K562 (cell line): ENCODE measurements around the gene DPY30. TPM values are rescaled to one million over a fixed set of nuclear protein-coding genes. Genes with fewer than 3 reads are reported as not detected.

Experiments used
- CBFA2T2 ChIP-seq: fragments of 450-650 bp; conservative IDR thresholded peaks from 2 replicates; pipeline ENCODE4 v1.6.1; 2017; ENCODE audit warnings: mild to moderate bottlenecking
- KLF10 ChIP-seq: fragments of 250-450 bp; sonication (Bioruptor Pico); IDR thresholded peaks from 2 replicates; pipeline ENCODE4 v1.6.1; 2021; ENCODE audit warnings: matching md5 sums
- LCOR ChIP-seq: sonication (generic); formaldehyde crosslinking; IDR thresholded peaks from 2 replicates; pipeline ENCODE4 v1.8.0; 2022; ENCODE audit warnings: mild to moderate bottlenecking, missing genetic modification reagents
- MYC ChIP-seq, 2 experiments: fragments of 250-450 bp in 1 of 2; sonication (Bioruptor Pico) in 1 of 2; IDR thresholded peaks; 2 replicates each; pipeline versions ENCODE4 v1.5.1 to v1.6.1; 2012 to 2021; ENCODE audit warnings: low read depth in 2 of 2, borderline replicate concordance in 1 of 2, improper control_type of control experiment in 1 of 2, low read length in 1 of 2, mild to moderate bottlenecking in 1 of 2, moderate library complexity in 1 of 2
- PYGO2 ChIP-seq: fragments of 450-650 bp; IDR thresholded peaks from 2 replicates; pipeline ENCODE4 v1.6.1; 2016; ENCODE audit warnings: mild to moderate bottlenecking, missing genetic modification characterization, moderate library complexity, missing compliant biosample characterization
- RNF2 ChIP-seq: sonication (generic); IDR thresholded peaks from 2 replicates; pipeline ENCODE4 v1.6.1; 2016
- SLC30A9 ChIP-seq: fragments of 250-450 bp; sonication (Bioruptor Pico); IDR thresholded peaks from 2 replicates; pipeline ENCODE4 v1.8.0; 2022; ENCODE audit warnings: mild to moderate bottlenecking, moderate library complexity
- SRSF9 ChIP-seq: fragments of 200-400 bp; formaldehyde crosslinking; IDR thresholded peaks from 2 replicates; pipeline ENCODE4 v1.6.1; 2017; ENCODE audit warnings: low read depth, low read length, borderline replicate concordance
- TAF1 ChIP-seq: IDR thresholded peaks from 2 replicates; pipeline ENCODE4 v1.6.1; 2011; ENCODE audit warnings: mild to moderate bottlenecking, low read length, moderate library complexity; ENCODE audit not compliant: insufficient read depth, control insufficient read depth, severe bottlenecking; ENCODE audit errors: extremely low read depth
- TCFL5 ChIP-seq: fragments of 250-450 bp; sonication (Bioruptor Pico); conservative IDR thresholded peaks from 2 replicates; pipeline ENCODE4 v1.6.1; 2021; ENCODE audit warnings: mild to moderate bottlenecking, moderate library complexity, matching md5 sums
- ZNF175 ChIP-seq: fragments of 200-800 bp; sonication (Bioruptor generic); IDR thresholded peaks from 2 replicates; pipeline ENCODE4 v1.6.1; 2016; ENCODE audit warnings: low read depth, mild to moderate bottlenecking, missing genetic modification characterization, missing compliant biosample characterization
- ZNF212 ChIP-seq: fragments of 450-650 bp; formaldehyde crosslinking; IDR thresholded peaks from 2 replicates; pipeline ENCODE4 v1.4.0; 2020; ENCODE audit warnings: mild to moderate bottlenecking
- ZNF224 ChIP-seq: sonication (generic); formaldehyde crosslinking; IDR thresholded peaks from 2 replicates; pipeline ENCODE4 v1.8.0; 2022; ENCODE audit warnings: mild to moderate bottlenecking, missing genetic modification reagents
- ZNF232 ChIP-seq: sonication (generic); formaldehyde crosslinking; IDR thresholded peaks from 2 replicates; pipeline ENCODE4 v1.8.0; 2022; ENCODE audit warnings: mild to moderate bottlenecking, missing genetic modification reagents
- ZNF408 ChIP-seq: fragments of 250-450 bp; sonication (Bioruptor Pico); IDR thresholded peaks from 2 replicates; pipeline ENCODE4 v1.4.0; 2020; ENCODE audit warnings: low read depth, mild to moderate bottlenecking, moderate library complexity
- ZNF584 ChIP-seq: fragments of 200-800 bp; sonication (Bioruptor generic); IDR thresholded peaks from 2 replicates; pipeline ENCODE4 v1.6.1; 2016; ENCODE audit warnings: low read depth, mild to moderate bottlenecking, missing genetic modification characterization, missing compliant biosample characterization
- polyA plus RNA-seq, 8 experiments: library from polyadenylated mRNA; depleted of rRNA in 4 of 8; stranded (reverse) in 5 of 8; unstranded in 3 of 8; fragments of >200 nt; fragmentation: Nextera tagmentation in 2 of 8; fragmentation: Illumina TruSeq in 1 of 8; extraction: Ambion mirVana in 2 of 8; extraction: Trizol in 1 of 8; gene quantifications; 2 replicates each; pipeline versions ENCODE4 v1.2.1 to v1.2.3, GENCODE V29; 2011 to 2014; ENCODE audit warnings: inconsistent platforms in 1 of 8, missing spikeins in 1 of 8
- total RNA-seq, 7 experiments: library from RNA; depleted of rRNA in 6 of 7; stranded (reverse); fragments of >200 nt in 6 of 7; fragmentation: Illumina TruSeq in 2 of 7; extraction: Trizol in 2 of 7; gene quantifications; 2 replicates each; pipeline versions ENCODE4 v1.2.1 to v1.2.3, GENCODE V29; 2011 to 2021; ENCODE audit warnings: low replicate concordance in 1 of 7
- TF ChIP-seq, protein P1 (sequence below): fragments of 250-450 bp; sonication (Bioruptor Pico); IDR thresholded peaks from 2 replicates; pipeline ENCODE4 v1.4.0; 2020; ENCODE audit warnings: borderline replicate concordance
- TF ChIP-seq, protein P2 (sequence below): sonication (generic); formaldehyde crosslinking; IDR thresholded peaks from 2 replicates; pipeline ENCODE4 v1.8.0; 2022; ENCODE audit warnings: missing genetic modification reagents, mild to moderate bottlenecking, moderate library complexity, borderline replicate concordance
- TF ChIP-seq, protein P3 (sequence below): fragments of 450-650 bp; IDR thresholded peaks from 2 replicates; pipeline ENCODE4 v1.7.1; 2018; ENCODE audit warnings: mild to moderate bottlenecking, low read depth; ENCODE audit not compliant: partially characterized antibody
- TF ChIP-seq, protein P4 (sequence below): conservative IDR thresholded peaks from 2 replicates; pipeline ENCODE4 v1.6.1; 2011; ENCODE audit warnings: low read depth, mild to moderate bottlenecking, low read length; ENCODE audit not compliant: control insufficient read depth

The DPY30 gene
- total and polyA plus RNA-seq, 9 of the 15 experiments (the other 6 are each of a cell fraction or from before 2014, with no cell fraction given) = 64.6 to 402 (median 116) TPM

- TF ChIP-seq, protein P1, sequence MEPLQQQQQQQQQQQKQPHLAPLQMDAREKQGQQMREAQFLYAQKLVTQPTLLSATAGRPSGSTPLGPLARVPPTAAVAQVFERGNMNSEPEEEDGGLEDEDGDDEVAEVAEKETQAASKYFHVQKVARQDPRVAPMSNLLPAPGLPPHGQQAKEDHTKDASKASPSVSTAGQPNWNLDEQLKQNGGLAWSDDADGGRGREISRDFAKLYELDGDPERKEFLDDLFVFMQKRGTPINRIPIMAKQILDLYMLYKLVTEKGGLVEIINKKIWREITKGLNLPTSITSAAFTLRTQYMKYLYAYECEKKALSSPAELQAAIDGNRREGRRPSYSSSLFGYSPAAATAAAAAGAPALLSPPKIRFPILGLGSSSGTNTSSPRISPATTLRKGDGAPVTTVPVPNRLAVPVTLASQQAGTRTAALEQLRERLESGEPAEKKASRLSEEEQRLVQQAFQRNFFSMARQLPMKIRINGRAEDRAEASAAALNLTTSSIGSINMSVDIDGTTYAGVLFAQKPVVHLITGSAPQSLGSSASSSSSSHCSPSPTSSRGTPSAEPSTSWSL = no peak
- TF ChIP-seq PYGO2 = no peak
- TF ChIP-seq, protein P2, sequence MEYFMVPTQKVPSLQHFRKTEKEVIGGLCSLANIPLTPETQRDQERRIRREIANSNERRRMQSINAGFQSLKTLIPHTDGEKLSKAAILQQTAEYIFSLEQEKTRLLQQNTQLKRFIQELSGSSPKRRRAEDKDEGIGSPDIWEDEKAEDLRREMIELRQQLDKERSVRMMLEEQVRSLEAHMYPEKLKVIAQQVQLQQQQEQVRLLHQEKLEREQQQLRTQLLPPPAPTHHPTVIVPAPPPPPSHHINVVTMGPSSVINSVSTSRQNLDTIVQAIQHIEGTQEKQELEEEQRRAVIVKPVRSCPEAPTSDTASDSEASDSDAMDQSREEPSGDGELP (CRISPR knock-in tag) = no peak
- TF ChIP-seq ZNF232 = no peak
- TF ChIP-seq SLC30A9 (CRISPR knock-in tag) = no peak
- TF ChIP-seq ZNF584 (CRISPR knock-in tag) = no peak
- no peak for TF ChIP-seq ZNF212 (CRISPR knock-in tag)
- TF ChIP-seq ZNF224 (CRISPR knock-in tag) = no peak
- TF ChIP-seq KLF10 (CRISPR knock-in tag) = no peak
- TF ChIP-seq LCOR = no peak
- TF ChIP-seq, protein P3, sequence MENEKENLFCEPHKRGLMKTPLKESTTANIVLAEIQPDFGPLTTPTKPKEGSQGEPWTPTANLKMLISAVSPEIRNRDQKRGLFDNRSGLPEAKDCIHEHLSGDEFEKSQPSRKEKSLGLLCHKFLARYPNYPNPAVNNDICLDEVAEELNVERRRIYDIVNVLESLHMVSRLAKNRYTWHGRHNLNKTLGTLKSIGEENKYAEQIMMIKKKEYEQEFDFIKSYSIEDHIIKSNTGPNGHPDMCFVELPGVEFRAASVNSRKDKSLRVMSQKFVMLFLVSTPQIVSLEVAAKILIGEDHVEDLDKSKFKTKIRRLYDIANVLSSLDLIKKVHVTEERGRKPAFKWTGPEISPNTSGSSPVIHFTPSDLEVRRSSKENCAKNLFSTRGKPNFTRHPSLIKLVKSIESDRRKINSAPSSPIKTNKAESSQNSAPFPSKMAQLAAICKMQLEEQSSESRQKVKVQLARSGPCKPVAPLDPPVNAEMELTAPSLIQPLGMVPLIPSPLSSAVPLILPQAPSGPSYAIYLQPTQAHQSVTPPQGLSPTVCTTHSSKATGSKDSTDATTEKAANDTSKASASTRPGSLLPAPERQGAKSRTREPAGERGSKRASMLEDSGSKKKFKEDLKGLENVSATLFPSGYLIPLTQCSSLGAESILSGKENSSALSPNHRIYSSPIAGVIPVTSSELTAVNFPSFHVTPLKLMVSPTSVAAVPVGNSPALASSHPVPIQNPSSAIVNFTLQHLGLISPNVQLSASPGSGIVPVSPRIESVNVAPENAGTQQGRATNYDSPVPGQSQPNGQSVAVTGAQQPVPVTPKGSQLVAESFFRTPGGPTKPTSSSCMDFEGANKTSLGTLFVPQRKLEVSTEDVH = no peak
- TF ChIP-seq, protein P4, sequence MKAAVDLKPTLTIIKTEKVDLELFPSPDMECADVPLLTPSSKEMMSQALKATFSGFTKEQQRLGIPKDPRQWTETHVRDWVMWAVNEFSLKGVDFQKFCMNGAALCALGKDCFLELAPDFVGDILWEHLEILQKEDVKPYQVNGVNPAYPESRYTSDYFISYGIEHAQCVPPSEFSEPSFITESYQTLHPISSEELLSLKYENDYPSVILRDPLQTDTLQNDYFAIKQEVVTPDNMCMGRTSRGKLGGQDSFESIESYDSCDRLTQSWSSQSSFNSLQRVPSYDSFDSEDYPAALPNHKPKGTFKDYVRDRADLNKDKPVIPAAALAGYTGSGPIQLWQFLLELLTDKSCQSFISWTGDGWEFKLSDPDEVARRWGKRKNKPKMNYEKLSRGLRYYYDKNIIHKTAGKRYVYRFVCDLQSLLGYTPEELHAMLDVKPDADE = no peak
- no peak for TF ChIP-seq TCFL5 (CRISPR knock-in tag)
- TF ChIP-seq RNF2 = no peak
- TF ChIP-seq ZNF175 (CRISPR knock-in tag) = no peak
- peak; percentile 26 for TF ChIP-seq TAF1
- TF ChIP-seq SRSF9 = no peak
- no peak for TF ChIP-seq MYC (IDR thresholded peaks at IDR 0.05; ENCODE audit: low read depth, low read length)
- no peak for TF ChIP-seq MYC (CRISPR knock-in tag; IDR thresholded peaks at IDR 0.05; ENCODE audit: borderline replicate concordance, low read depth)
- no peak for TF ChIP-seq ZNF408 (CRISPR knock-in tag)
- TF ChIP-seq CBFA2T2 = no peak; the same call in 1 of the 2 replicates
Measured at GRCh38 chr2:32061973-32062861, 22.6 kb upstream of the DPY30 start (continued).
